GM12875 (cell line): ENCODE data around the gene DLGAP4.

Source experiments
- H3K4me3 ChIP-seq: one replicate; pipeline ENCODE4 v1.5.1; 2011; ENCODE audit warnings: low read depth, low read length, control low read depth
- TF ChIP-seq, protein P1 (sequence below): IDR thresholded peaks from 2 replicates; pipeline ENCODE4 v1.5.1; 2011; ENCODE audit warnings: low read depth, mild to moderate bottlenecking, control low read depth, inconsistent platforms, low read length, moderate library complexity, borderline replicate concordance; ENCODE audit not compliant: insufficient read depth

Gene DLGAP4

DNA sequence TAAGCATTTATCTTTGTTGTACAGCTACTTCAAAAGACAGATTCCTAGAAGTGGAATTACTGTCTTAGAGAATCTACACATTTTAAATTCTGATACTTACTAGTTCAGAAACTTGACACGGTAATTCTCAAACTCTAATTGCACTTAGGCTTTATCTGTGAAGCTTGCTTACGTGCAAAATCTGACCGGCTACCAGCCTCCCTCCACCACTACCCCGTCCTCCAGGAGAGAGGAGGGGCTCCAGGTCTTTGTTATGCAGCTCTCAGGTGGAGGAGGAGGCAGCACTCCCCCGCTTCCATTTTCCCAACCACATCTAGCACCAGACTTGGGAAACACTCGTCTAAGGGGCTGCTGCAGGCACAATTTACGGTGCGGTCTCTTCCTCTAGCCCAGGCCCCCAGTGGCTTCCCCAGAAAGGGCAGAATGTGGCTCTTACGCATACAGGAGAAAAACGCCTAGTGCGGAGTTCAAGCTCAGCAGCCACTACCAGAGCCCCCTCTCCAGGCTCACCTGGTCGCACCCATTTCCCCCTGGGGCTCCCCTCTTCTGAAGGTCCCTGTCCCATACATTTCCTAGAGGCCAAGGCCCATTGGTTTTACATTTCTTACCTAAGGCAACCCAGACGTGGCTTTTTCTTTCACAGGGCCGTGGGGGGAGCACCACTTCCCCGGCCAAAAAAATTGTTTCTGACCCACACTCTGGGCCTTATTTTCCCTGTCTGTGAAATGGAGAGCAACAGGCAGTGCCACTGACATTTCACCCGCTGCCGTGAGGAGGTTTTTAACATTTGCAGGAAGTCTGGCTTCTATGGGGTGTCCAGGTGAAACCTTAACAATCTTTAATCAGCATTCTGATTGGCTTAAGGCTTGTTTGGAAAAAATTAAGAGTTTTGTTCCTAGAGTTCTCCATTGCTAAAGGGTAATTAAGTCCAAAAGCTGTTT, 265.7 kb downstream of the DLGAP4 start:
- TF ChIP-seq, protein P1, sequence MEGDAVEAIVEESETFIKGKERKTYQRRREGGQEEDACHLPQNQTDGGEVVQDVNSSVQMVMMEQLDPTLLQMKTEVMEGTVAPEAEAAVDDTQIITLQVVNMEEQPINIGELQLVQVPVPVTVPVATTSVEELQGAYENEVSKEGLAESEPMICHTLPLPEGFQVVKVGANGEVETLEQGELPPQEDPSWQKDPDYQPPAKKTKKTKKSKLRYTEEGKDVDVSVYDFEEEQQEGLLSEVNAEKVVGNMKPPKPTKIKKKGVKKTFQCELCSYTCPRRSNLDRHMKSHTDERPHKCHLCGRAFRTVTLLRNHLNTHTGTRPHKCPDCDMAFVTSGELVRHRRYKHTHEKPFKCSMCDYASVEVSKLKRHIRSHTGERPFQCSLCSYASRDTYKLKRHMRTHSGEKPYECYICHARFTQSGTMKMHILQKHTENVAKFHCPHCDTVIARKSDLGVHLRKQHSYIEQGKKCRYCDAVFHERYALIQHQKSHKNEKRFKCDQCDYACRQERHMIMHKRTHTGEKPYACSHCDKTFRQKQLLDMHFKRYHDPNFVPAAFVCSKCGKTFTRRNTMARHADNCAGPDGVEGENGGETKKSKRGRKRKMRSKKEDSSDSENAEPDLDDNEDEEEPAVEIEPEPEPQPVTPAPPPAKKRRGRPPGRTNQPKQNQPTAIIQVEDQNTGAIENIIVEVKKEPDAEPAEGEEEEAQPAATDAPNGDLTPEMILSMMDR, result no peak

DNA sequence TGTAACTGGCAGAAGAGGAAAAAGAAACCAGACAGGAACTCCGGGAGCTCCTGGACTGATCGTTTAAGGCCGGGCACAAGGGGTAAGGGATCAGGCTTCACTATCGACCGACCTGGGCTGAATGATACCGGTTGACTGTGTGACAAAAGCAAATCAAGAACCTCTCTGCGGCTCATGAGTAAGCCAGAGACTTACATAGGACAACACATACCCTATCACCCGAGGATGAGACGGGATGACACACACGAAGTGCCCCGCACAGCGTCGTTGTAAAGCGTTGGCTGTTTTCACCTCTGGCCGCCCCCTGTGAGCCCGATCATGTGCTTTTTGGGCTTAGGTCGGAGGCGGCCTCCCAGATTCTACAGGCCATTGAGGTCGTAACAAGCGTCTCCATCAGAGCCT, 266.6 kb downstream of the DLGAP4 start:
- TF ChIP-seq, protein P1, result no peak
- peak overlapping the region; percentile 58 for H3K4me3 ChIP-seq

More for the DNA sequence above, 265.7 kb downstream of the DLGAP4 start:
- H3K4me3 ChIP-seq, result peak overlapping the region; percentile 58

DNA sequence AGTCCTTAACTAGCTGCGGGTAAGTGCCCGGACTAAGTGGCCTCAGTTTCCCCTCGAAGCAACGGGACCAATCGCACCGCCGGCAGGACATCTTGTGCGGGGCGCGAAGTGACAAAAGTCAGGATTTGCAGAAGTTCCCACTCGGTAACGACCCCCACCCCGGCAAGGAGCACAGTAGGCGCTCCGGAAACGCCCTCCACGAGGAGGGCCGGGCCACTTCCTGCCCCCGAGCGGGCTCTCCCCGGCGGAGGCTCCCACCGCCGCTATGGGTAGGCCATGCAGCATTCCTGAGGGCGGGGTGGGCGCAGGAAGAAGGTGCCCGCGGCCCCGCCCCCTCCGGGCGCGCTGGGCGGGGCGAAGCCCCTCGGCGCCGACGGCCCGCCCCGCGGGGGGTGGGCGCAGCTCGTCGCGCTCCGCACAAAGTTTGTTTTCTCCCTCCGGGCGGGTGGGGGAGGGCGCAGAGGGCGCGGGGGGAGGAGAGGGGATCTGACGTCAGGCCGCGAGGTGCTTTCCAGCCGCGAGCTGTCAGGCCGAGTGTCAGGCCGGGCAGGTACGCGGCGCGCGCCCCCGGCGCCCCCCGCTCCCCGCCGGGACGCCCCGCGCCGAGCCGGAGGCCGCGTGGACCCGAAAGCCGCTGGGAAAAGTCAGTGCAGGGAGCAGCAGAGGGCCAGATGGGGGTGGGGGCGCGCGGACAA, 267.1 kb downstream of the DLGAP4 start, which contains the start of gene TGIF2:
Gene TGIF2 (plus strand): TSS at position 495 of the 695 bp plus-strand sequence. CDS start 5,178 bp downstream, outside the sequence.
- peak within 1 kb of the TSS; percentile 87 for H3K4me3 ChIP-seq
- TF ChIP-seq, protein P1, result no peak

DNA sequence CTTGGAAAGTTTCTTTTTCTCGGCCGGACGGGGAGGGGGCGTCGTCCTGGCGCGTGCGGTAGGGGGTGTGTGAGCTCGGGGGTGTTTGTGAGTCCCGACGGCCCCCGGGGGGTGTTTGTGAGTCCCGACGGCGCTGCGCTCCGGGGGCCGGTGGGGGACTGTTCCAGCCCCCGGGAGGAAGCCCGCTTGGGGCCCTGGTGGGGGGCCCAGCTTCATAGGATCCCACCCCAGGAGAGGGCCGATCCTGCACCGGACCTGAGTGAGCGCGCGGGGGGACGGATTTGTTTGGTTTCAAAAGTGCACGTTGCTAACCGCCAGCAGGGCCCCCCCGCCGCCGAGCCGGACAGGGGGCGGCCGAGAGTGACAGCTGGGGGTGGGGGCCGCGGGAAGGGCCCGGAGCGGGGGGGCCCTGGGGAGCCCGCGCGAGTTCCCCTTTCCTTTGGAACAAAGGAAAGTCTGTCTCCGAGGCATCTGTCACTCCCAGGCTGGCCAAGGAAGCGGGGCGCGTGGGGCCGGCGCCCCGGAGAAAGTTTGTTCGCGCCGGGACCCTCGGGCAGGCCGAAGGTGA, 267.7 kb downstream of the DLGAP4 start:
- peak overlapping the region; percentile 87 for H3K4me3 ChIP-seq
- TF ChIP-seq, protein P1, result no peak

DNA sequence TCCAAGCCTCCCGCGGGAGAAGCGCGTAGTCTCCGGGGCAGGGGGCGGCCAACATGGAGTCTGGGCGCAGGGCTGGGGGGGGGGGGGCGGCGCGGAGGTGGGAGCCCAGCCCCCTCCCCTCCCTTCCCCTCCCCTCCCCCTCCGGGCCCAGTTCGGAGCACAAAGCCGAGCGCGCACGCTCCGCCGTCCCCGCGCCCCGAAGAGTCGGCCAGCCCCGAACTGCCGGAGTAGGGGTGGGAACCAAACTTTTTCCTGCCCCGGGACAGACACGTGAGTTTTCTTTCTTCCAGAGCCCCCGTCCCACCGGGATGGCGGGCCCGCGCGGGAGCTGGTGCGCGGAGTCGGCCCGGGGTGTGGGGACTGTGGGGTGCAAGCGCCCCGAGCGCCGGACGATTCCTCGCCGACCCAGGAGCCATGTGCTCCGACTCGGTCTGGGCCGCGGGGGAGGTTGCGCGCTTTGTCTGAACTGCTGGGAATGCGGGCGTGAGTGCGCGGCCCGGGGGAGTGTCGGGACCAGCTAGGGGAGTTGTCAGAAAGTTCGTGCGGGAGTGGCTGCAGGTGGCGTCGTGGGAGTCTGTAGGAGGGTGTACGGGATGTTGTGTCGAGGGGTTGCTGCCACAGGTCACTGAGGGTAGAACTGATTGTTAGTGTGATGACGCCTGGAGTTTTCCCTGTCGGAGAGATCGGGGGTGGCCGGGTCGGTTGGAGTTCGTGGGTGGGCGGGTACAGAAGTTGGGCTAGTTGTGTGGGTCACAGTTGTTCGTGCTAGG, 268.4 kb downstream of the DLGAP4 start:
- H3K4me3 ChIP-seq, result peak overlapping the region; percentile 87
- TF ChIP-seq, protein P1, result no peak

DNA sequence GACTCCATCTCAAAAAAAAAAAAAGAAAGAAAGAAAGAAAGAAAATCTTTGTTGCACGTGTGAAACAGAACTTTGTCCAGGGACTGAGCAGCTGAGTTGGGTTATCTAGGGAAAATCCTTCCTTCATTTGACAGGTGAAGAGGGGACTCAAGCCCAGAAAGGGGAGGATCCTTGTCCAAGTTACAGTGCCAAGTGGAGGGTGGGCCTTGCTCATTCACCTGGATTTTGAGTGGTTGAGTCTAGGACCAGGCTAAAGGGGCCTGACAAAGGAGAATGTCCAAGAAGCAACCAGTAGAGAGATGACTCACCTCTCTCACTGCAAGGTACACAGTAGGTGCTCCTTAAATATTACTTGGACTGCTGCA, 269.9 kb downstream of the DLGAP4 start:
- H3K4me3 ChIP-seq, result no peak overlapping the region
- TF ChIP-seq, protein P1, result no peak
